OCI-LY1 (cell line): Measurements from ENCODE around the gene MTHFSD.

Experiments used
- H2AFZ ChIP-seq: fragments of 200-600 bp; sonication (generic), shearing (Covaris generic); 2 replicates; pipeline ENCODE4 v1.6.0; 2014; ENCODE audit warnings: antibody characterized with exemption, mild to moderate bottlenecking, low read length
- H3F3A ChIP-seq: fragments of 200-600 bp; sonication (generic), shearing (Covaris generic); 2 replicates; pipeline ENCODE4 v1.6.0; 2014; ENCODE audit warnings: mild to moderate bottlenecking, antibody characterized with exemption, low read length, moderate library complexity; ENCODE audit not compliant: insufficient read depth
- H3K27ac ChIP-seq: fragments of 200-600 bp; sonication (generic); 2 replicates; pipeline ENCODE4 v1.5.1; 2014; ENCODE audit warnings: low read length, mixed run types, mild to moderate bottlenecking, low read depth; ENCODE audit not compliant: poor library complexity, severe bottlenecking
- H3K27me3 ChIP-seq: fragments of 200-600 bp; sonication (generic); 2 replicates; pipeline ENCODE4 v1.6.0; 2014; ENCODE audit warnings: antibody characterized with exemption, mild to moderate bottlenecking, low read length, moderate library complexity; ENCODE audit not compliant: insufficient read depth
- H3K36me3 ChIP-seq: fragments of 200-600 bp; sonication (generic); 2 replicates; pipeline ENCODE4 v1.6.1; 2014; ENCODE audit warnings: mild to moderate bottlenecking, antibody characterized with exemption, low read length, moderate library complexity, mixed read lengths; ENCODE audit not compliant: insufficient read depth
- H3K4me1 ChIP-seq: fragments of 200-600 bp; sonication (generic); 2 replicates; pipeline ENCODE4 v1.5.1; 2014; ENCODE audit warnings: mild to moderate bottlenecking, low read length, moderate library complexity; ENCODE audit not compliant: insufficient read depth, severe bottlenecking
- H3K4me2 ChIP-seq: fragments of 200-600 bp; sonication (generic), shearing (Covaris generic); 2 replicates; pipeline ENCODE4 v1.6.1; 2014; ENCODE audit warnings: low read length
- H3K4me3 ChIP-seq: fragments of 200-600 bp; sonication (generic); 2 replicates; pipeline ENCODE4 v1.5.1; 2014; ENCODE audit warnings: low read length, low read depth, mild to moderate bottlenecking, mixed read lengths; ENCODE audit not compliant: poor library complexity, severe bottlenecking
- H3K79me2 ChIP-seq: fragments of 200-600 bp; shearing (Covaris generic); 2 replicates; pipeline ENCODE4 v1.6.1; 2016; ENCODE audit warnings: mixed run types, low read length, mixed read lengths; ENCODE audit not compliant: insufficient read depth
- H3K9ac ChIP-seq: fragments of 200-600 bp; sonication (generic), shearing (Covaris generic); 2 replicates; pipeline ENCODE4 v1.6.1; 2014; ENCODE audit warnings: mild to moderate bottlenecking, low read length, mixed read lengths
- H3K9me2 ChIP-seq: fragments of 200-600 bp; sonication (generic), shearing (Covaris generic); 2 replicates; pipeline ENCODE4 v1.6.1; 2014; ENCODE audit warnings: low read depth, mild to moderate bottlenecking, low read length, mixed read lengths
- H3K9me3 ChIP-seq: fragments of 200-600 bp; shearing (Covaris generic); 2 replicates; pipeline ENCODE4 v1.6.1; 2014; ENCODE audit warnings: low read length, mixed read lengths
- H4K20me1 ChIP-seq: fragments of 200-600 bp; sonication (generic), shearing (Covaris generic); 2 replicates; pipeline ENCODE4 v1.6.0; 2016; ENCODE audit warnings: mild to moderate bottlenecking, low read length; ENCODE audit not compliant: insufficient read depth
- EZH2 ChIP-seq: fragments of 200-600 bp; sonication (generic), shearing (Covaris generic); IDR thresholded peaks from 2 replicates; pipeline ENCODE4 v1.8.0; 2017; ENCODE audit warnings: borderline replicate concordance, mixed run types, mild to moderate bottlenecking, antibody characterized with exemption, low read length, moderate library complexity, mixed read lengths
- TF ChIP-seq, protein P1 (sequence below): fragments of 200-600 bp; sonication (generic), shearing (Covaris generic); IDR thresholded peaks from 2 replicates; pipeline ENCODE4 v1.5.1; 2017; ENCODE audit warnings: mild to moderate bottlenecking, antibody characterized with exemption, low read length, moderate library complexity, mixed read lengths

The MTHFSD gene

DNA sequence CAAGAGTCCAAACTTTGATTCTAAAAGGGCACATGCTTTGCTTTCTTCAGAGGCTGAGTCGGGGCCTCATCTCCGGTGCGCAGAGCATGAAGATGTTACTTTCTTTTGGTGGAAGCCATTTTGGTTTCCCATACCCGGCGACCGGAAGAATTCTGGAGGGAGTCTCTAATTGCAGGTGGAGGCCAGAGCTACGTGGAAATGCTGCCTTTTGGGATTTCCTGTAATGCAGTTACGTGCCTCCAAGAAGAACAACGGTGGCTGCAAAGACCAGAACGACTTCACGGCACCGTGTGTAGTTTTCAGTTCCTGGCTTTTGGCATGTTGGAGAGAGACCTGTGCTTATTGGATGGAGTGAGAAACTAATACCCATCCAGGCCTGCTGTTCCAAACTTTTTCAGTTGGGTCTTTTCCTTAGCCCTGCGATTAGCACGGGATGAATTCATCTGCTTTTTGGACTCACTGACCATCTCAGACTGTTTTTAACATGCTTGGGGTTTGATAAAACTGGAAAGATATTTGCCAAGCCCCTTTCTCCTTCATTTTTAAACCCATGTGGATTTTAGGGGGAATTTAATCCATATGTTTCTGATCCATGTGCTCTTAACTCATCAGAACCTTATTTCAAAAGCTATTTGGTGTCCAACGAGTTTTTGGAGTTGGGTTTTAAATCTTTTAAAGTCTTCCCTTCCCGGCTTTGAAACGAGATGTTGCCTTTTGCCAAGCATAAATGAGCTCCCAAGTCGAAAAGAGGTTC lies 42.3 kb upstream of the MTHFSD start:
- Histone ChIP-seq H3K4me3 (no peak overlapping the region), H3K27ac (no peak overlapping the region), H3K9me3 (no peaks in the 10 kb centered on the region), H2AFZ (no peak overlapping the region), H3K4me1 (no peaks in the 10 kb centered on the region), H3F3A (no peaks in the 10 kb centered on the region), H3K79me2 (no peaks in the 10 kb centered on the region), H3K36me3 (no peaks in the 10 kb centered on the region; the same call in 1 of the 2 replicates), H3K9ac (no peak overlapping the region), H3K9me2 (no peaks in the 10 kb centered on the region), H4K20me1 (no peaks in the 10 kb centered on the region), H3K4me2 (no peak overlapping the region), H3K27me3 (peaks cover 8% of the 10 kb centered on the region; the same call in 1 of the 2 replicates)
- TF ChIP-seq EZH2 = no peak
- TF ChIP-seq, protein P1, sequence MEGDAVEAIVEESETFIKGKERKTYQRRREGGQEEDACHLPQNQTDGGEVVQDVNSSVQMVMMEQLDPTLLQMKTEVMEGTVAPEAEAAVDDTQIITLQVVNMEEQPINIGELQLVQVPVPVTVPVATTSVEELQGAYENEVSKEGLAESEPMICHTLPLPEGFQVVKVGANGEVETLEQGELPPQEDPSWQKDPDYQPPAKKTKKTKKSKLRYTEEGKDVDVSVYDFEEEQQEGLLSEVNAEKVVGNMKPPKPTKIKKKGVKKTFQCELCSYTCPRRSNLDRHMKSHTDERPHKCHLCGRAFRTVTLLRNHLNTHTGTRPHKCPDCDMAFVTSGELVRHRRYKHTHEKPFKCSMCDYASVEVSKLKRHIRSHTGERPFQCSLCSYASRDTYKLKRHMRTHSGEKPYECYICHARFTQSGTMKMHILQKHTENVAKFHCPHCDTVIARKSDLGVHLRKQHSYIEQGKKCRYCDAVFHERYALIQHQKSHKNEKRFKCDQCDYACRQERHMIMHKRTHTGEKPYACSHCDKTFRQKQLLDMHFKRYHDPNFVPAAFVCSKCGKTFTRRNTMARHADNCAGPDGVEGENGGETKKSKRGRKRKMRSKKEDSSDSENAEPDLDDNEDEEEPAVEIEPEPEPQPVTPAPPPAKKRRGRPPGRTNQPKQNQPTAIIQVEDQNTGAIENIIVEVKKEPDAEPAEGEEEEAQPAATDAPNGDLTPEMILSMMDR = no peak

DNA sequence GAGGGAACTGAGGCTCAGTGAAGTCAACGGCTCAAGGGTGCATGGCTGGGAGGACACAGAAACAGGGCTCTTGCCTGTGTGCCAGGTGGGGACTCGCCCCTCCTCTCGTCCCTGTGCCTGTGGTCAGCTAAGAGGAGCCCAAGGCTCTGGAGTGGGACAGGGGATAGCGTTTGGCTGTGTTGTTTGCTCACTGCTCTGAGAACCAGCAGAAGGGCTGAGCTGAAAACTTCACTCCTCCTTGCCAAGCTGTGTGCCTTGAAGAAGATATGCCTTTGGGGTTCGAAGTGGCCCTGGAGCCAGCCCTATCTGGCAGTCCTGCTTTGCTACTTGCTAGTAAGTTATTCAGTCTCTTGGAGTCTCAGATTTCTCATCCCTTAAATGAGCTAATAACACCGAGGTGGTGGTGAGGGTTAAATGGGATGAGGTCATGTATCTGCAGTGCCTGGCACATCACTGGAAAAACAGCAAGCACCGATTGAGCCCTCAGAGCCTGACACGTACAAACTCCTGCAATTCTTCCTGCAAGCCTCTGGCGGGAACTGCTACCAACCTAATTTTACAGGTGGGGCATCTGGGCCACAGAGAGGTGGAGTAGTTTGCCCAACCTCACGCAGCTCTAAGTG lies 41.1 kb upstream of the MTHFSD start:
- H3K27ac ChIP-seq = no peak overlapping the region
- H3K36me3 ChIP-seq = no peaks in the 10 kb centered on the region; the same call in 1 of the 2 replicates
- no peaks in the 10 kb centered on the region for H3K9me3 ChIP-seq
- H4K20me1 ChIP-seq = no peaks in the 10 kb centered on the region
- H3K4me2 ChIP-seq = no peak overlapping the region
- TF ChIP-seq, protein P1 = no peak
- TF ChIP-seq EZH2 = no peak
- H3K4me1 ChIP-seq = no peaks in the 10 kb centered on the region
- no peak overlapping the region for H2AFZ ChIP-seq
- peaks cover 8% of the 10 kb centered on the region; the same call in 1 of the 2 replicates for H3K27me3 ChIP-seq
- no peaks in the 10 kb centered on the region for H3K79me2 ChIP-seq
- no peak overlapping the region for H3K4me3 ChIP-seq
- H3K9ac ChIP-seq = no peak overlapping the region
- H3F3A ChIP-seq = no peaks in the 10 kb centered on the region
- no peaks in the 10 kb centered on the region for H3K9me2 ChIP-seq

DNA sequence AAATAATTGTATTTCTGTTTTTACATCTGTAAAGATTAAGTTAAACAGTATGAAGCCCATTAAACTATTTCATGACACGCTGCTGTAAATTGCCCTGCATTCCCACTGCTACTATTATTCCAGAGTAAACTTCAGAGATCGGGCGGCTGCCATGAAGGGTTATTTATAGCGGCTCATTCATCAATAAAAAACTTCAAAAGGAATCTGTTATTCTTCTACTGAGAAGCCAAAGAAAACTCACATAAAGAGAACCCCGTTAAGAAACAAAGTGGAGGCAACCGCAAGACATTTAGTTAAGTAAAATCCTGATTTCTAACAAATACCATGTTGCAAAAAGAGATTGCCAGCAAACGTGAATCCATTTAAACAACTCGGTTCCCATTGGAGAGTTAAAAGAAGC lies 39.7 kb upstream of the MTHFSD start:
- H3K27me3 ChIP-seq = peaks cover 8% of the 10 kb centered on the region; the same call in 1 of the 2 replicates

More for the DNA sequence above, 39.7 kb upstream of the MTHFSD start:
- no peak overlapping the region for H3K4me3 ChIP-seq
- H3F3A ChIP-seq = no peaks in the 10 kb centered on the region
- no peaks in the 10 kb centered on the region for H3K4me1 ChIP-seq
- H3K9me2 ChIP-seq = no peaks in the 10 kb centered on the region
- H3K36me3 ChIP-seq = no peaks in the 10 kb centered on the region; the same call in 1 of the 2 replicates
- H4K20me1 ChIP-seq = no peaks in the 10 kb centered on the region
- no peaks in the 10 kb centered on the region for H3K79me2 ChIP-seq
- TF ChIP-seq EZH2 = no peak
- TF ChIP-seq, protein P1 = no peak
- H3K27ac ChIP-seq = no peak overlapping the region
- H3K4me2 ChIP-seq = no peak overlapping the region
- H3K9ac ChIP-seq = no peak overlapping the region
- H2AFZ ChIP-seq = no peak overlapping the region
- H3K9me3 ChIP-seq = no peaks in the 10 kb centered on the region
